ENCODE results near the gene C17orf114.
A peak's percentile ranks its signal among the peaks of the same experiment; 100 is the strongest.

The C17orf114 gene

DNA sequence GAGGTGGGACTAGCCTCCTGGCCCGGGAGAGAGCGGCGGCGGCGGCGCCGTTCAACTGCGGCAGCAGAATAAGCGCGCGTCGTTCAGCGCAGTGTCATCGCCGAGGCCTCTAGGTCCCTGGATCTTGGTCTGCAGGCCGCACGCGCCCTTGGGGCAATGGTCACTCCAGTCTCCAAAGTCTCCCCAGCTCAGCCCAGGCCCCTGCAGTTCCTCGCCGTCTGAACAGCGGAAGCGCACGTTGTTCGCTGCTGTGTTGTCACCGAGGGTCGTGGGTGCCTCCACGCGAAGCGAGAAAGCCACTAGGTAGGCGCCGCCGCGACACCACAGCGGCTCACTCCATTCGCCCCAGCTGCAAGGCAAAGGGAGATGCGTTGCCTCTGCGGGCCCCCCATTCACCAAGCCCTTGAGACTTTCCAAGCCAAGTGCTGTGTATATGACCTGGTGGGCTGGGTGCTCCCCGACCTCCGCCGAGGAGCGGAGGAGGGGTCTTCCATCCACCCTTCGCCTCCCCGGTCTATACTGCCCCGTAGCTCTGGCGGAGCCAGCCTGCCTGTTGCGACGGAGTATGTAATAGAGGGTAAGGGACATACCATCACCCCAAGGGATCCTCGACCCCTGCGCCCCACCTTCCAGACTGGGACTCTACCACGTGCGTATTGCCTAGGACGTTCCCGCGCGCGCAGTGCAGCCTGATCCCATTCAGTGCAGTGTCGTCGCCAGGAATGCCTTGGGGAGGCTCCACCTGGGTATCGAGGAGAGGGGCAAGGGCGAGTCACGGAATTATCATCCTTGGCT is 16.6 kb downstream of the C17orf114 start:
- no peak for DNase-seq

DNA sequence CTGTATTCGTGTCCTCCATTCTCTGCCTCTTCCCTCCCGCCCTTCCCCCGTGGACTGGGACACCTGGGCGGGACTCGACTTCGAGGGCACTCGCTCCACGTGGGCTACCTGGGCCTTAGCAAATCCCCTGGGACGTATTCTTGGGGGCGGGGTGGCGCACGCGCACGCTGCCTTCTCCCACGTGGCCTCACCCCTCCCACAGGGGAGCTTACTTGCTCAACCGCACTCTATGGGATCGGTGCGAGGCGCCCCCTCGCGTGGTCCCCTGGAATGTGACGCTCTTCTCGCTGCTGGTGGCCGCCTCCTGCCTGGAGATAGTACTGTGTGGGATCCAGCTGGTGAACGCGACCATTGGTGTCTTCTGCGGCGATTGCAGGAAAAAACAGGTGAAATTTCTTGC is 19.5 kb downstream of the C17orf114 start:
- DNase-seq, result no peak

DNA sequence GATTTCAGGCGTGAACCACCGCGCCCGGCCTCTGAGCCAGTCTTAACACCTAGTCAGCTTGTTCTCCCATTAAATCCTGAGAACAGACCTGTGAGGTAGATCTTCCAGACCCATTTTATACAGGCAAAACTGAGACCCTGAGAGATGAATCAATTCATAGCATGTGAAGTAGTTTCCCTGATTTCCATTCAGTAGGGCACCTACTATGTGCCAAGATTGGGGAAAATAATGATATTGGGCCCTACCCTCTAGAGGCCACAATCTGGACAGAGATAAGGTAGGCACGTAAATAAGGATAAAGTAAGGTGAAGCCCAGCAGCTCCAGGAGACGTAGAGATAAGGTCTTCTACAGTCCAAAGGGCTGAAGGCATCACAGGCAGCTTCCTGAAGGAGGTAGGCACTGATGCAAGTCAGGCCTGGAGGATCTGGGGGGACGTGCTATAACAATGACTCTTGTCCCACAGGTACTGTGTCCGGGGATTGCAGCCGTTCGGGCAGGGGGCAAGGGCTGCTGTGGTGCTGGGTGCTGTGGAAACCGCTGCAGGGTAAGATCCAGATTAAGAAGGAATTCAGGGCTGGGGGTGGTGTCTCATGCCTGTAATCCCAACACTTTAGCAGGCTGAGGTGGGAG is 21.7 kb downstream of the C17orf114 start:
- DNase-seq, result no peak

DNA sequence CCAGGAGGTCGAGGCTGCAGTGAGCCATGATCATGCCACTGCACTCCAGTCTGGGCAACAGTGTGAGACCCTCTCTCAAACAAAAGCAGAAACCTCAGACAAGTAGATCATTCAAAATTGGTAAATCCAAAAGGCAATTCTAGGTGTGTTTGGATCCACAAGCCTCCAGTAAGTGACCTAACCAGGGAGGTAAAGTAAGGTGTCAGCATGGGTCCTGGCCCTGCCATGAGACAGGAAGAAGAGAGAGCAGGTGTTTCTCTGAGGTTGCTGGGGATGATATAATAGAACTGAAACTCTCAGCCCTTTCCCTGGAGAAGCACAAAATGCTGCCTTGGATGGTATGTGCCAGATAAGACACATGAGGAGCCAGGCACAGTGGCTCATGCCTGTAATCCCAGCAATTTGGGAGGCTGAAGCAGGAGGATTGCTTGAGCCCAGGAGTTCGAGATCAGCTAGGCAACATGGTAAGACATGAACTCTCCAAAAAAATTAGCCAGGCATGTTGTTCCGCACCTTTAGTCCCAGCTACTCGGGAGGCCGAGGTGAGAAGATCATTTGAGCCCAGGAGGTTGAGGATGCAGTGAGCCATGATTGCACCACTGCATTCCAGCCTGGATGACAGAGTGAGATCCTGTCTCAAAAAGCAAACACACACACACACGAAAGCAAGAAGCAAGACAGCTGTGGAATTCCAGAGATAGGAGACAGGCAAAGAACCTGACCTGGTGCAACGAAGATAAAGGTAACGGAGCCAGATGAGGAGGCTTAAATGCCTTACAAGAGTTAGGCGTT is 24.0 kb downstream of the C17orf114 start:
- DNase-seq, result no peak

DNA sequence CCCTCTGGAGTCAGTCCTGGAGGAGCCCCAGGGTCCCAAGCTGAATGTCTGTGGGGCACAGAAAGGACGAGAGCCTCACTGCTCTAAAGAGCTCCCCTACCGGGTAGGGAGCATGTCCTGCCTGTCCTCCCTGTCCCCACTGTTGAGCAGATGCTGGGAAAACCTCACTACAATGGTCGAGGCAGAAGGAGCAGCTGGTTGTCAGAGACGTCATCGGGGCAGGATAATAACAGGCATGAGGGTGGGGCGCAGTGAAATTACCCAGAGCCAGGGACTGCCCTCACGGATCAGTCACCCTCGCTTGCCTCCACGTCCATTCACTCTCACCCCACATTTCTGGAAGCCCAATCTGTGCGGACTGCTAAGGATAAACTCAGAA is 29.9 kb downstream of the C17orf114 start:
- no peak for DNase-seq

DNA sequence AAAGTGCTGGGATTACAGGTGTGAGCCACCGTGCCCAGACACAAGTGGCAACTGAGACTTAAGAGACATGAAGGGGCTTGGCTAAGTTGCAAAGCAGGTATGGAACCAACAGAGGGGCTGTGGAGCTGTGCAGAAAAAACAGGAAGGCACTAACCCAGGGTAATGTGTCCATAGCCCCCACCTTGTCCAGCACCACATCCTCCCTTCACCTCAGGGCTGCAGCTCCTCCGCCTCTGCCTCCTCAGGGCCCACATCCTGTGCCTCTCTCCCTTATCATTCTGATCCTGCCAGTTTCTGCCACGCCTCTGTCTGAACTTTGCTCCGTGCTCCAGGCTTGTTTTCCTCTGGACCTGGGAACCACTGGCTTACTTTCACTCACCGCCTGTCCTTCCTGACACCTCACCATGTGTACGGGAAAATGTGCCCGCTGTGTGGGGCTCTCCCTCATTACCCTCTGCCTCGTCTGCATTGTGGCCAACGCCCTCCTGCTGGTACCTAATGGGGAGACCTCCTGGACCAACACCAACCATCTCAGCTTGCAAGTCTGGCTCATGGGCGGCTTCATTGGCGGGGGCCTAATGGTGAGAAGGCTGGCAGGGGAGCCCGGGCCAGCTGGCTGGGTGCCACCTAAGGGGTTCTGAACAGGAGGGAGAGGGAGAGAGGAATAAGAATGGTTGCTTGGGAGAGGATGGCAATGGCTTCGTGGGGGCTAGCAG is 30.5 kb downstream of the C17orf114 start, which contains the start of gene TM4SF5:
TSS of gene TM4SF5 (plus strand) at position 368 of the 716 bp plus-strand sequence. CDS start at position 405, 37 bp downstream.
- DNase-seq, result peak; percentile 13

DNA sequence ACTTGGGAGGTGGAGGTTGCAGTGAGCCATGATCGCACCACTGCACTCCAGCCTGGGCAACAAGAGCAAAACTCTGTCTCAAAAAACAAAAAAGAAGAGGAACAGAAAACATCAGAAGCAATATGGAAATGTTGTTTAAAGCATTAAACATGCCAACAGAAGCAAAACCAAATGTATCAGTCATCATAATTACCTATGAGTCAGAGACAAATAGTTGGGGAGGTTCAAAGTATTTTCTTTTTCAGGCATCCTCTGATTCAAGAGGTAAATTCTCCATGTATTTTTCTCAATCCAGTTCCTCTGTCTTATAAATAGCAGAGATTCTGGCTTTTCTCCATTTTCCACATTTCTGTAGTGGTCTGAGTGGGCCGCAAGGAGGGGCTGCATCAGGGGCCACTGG is 32.5 kb downstream of the C17orf114 start:
- DNase-seq, result no peak

DNA sequence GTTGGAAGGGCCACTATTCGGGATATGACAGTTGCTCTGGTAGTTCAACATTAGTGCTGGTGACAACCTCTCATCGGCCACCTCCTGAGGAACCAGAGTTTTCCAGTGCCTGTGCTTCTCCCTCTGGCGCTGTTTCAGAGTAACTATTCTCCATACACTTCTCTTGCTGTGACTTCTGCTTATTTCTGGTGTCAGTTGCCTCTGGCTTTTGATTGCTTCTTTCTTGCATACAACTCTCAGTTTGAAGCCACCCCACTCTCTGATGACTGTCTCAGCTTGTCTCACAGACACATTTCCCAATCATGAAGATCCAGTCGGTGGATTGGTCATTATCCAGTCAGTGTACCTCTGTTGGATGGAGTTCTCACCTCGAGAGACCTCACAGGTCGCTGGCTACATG is 33.8 kb downstream of the C17orf114 start:
- no peak for DNase-seq

DNA sequence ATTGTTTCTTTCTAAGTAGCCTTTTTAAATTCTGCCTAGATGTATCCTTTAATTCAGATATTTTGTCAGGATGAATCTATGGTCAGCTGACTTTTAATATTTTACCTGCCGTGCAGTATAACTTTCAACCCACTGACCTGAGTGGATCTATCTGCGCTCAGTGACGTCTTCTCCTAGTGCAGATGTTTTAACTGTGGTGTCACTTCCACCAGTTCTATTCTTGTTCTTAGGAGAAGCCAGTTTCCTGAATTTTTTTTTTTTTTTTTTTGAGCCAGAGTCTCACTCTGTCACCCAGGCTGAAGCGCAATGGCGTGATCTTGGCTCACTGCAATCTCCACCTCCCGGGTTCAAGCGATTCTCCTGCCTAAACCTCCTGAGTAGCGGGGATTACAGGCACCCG is 35.4 kb downstream of the C17orf114 start:
- DNase-seq, result no peak

DNA sequence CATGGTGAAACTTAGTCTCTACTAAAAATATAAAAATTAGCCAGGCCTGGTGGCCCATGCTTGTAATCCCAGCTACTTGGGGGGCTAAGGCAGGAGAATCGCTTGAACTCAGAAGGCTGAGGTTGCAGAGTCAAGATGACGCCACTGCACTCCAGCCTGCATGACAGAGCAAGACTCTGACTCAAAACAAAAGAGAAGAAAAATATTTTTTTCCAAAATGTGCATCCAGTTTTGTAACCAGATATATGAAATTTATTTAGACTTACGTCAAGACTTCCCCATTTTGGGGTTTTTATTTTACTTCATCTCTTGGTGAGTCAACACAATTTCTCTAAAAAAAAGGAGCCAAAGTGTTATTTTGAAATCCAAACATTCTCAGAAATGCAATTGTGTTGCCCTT is 35.9 kb downstream of the C17orf114 start:
- DNase-seq, result no peak

DNA sequence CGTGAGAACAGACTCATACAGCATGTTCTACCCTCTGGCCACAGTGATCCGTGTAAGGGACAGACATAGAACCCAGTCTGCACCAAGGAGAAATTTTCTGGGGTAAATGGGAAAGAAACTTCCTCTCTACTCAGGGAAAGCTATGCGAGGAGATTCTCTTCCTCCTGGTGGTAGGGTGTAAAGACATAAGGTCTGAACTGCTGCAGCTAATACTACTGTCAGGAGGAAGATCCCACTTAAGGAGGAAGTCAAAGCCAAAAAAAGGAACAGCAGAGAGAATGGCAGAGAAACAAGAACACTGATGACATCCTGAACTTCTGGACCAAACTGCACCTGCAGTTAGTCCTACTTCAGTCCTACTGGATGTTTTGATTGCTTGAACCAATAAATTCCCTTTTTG is 37.5 kb downstream of the C17orf114 start:
- DNase-seq, result no peak

DNA sequence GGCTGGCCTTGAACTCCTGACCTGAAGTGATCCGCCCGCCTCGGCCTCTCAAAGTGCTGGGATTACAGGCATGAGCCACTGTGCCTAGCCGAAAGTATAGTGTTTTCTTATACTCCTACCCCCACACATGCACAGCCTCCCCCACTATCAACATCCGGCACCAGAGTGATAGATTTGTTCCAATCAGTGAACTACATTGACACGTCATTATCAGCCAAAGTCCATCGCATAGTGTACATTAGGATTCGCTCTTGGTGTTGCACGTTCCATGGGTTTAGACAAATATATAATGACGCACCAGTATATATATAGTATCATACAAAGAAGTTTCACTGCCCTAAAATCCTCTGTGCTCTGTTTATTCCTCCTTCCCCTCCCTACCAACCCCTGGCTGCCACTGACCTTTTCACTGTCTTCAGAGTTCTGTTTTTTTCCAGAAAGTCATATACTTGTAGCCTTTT is 42.3 kb downstream of the C17orf114 start:
- DNase-seq, result no peak

DNA sequence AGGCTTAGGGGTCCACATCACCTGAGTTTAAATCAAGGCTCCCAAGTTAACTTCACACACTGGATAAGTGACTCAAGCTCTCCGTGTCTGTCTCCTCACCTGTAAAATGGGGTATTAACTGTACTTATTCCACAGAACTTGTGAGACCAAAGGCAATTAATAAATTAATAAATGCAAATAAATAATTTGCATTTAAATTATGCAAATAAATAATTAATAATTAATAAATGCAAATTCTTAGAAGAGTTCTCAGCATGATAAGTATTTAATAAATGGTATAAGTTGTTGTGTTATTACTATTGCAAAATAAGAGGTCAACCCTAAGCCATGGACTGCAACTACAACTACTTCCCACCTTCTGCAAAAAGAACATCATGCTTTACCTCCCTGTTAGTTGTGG is 48.7 kb downstream of the C17orf114 start:
- no peak for DNase-seq

DNA sequence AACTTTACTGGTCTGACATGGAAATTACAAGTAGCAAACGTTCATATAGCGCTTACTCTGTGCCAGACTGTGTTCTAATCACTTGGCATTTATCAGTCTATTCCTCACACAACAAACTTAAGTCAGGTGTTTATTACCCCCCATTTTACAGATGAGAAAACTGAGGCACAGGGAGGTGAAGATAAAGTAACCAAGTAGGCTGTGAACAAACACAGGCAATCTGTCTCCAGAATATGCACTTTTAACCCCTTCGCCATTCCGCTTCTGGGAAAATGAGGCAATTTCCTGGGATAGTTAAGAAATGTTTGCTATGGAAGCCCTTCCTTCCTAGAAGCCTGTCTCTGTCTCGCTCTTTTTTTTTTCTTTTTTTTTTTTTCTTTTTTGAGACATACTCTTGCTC is 50.2 kb downstream of the C17orf114 start:
- DNase-seq, result no peak

Data from NCI-H345 (cell line).